ENCODE results near the gene CCDC146.
"Not testable (repeated sequence)": the region's sequence is repeated elsewhere in the genome, so short reads cannot be mapped to it uniquely, and the experiment has no call there.

Gene CCDC146

DNA sequence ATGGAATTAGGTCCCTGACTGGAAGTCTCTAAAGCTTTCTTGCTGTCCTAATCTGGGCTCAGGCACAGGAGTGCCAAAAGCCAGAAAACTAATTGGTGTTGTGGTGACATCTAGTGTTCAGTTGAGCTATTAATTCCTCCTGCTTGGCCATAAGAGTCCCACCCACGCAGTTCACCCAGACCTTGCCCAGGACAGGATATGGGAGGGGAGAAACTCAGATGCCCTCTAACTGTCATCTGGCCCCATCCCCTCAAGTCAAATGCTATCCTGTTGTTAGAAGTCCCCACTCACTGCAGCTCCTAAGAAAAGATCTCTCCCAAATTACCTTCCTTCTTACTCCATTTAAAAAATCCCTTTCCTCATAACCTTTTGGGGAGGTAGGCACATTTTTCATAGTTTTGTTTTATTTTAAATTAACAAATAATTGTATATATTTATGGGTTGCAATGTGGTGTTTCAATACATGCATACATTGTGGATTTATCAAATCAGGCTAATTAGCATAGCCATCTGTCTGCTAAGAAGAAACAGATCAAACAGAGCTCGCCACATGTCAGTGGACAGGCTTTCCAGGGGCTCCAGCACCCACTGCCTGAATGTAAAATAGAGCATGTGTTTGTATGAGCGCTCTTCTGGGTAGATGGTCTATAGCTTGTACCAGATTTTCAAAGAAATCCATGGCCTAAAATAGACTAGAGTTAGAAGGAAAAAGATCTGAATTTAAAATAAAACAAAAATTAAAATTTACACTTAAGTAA is 209.7 kb downstream of the CCDC146 start:
- peak; percentile 96 for DNase-seq (ENCODE audit: low spot score)

DNA sequence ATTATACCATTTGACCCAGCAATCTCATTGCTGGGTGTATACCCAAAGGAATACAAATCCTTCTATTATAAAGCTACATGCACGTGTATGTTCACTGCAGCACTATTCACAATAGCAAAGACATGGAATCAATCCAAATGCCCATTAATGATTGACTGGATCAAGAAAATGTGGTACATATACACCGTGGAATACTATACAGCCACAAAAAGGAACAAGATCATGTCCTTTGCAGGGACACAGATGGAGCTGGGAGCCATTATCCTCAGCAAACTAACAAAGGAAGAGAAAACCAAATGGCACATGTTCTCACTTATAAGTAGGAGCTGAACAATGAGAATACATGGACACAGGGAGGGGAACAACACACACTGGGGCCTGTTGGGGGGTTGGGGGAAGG is 211.6 kb downstream of the CCDC146 start:
- DNase-seq (ENCODE audit: low spot score) = not testable (repeated sequence)

DNA sequence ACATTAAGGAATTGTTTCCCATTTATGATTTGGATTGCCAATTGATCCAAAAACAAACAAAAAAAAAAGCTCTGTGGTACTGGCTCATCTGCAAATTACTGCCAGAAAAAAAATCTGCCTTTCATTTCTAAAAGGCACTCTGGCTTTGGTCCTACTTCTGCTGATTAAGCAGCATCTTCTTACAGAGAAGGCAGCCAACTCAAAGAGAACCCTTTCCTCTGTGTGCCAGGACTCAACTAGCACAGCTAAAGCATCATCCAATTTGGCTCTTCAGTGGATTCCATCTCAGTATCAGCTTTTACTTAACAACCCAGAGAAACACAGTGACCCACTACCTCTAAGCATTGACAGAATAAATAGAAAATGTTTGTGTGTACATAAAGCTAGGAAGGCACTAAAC is 213.2 kb downstream of the CCDC146 start:
- peak; percentile 54 for DNase-seq (ENCODE audit: low spot score)

DNA sequence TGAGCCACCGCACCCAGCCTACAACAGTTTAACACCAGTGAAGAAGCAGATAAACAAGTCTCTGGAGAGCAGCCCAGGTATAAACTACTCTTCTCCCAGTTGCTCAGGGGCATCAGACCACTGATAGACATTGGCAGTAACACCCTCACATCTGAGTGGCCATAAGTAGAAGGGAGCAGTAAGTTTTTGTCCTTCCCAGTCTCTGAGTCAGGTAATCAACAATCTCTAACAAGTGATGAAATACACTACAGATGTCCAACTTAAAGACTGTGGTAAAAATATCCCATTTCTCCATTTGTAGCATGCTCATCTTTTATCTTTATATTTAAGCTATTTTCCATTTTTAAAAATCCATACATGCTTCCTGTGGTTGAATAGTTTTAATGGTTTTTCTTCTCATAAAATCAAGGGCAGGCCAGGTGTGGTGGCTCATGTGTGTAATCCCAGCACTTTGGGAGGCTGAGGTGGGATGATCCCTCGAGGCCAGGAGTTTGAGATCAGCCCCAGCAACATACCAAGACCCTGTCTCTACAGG is 215.1 kb downstream of the CCDC146 start:
- DNase-seq (ENCODE audit: low spot score) = no peak

DNA sequence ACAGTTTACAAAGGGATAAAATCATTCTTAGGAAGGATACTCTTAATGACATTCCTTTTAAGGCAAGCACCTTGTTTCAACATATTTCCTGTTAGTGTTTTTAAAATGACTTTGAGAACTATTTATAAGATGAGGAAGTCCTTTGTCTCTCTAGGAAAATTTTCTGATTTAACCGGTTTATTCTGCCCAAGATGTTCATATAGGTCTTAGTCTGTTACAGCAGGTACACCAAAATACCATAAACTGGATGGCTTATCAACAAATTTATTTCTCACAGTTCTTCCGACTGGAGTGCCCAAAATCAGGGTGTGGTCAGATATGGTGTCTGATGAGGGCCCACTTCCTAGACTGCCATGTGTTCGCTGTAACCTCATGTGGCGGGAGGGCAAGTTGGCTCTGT is 215.8 kb downstream of the CCDC146 start:
- DNase-seq (ENCODE audit: low spot score) = peak; percentile 42

DNA sequence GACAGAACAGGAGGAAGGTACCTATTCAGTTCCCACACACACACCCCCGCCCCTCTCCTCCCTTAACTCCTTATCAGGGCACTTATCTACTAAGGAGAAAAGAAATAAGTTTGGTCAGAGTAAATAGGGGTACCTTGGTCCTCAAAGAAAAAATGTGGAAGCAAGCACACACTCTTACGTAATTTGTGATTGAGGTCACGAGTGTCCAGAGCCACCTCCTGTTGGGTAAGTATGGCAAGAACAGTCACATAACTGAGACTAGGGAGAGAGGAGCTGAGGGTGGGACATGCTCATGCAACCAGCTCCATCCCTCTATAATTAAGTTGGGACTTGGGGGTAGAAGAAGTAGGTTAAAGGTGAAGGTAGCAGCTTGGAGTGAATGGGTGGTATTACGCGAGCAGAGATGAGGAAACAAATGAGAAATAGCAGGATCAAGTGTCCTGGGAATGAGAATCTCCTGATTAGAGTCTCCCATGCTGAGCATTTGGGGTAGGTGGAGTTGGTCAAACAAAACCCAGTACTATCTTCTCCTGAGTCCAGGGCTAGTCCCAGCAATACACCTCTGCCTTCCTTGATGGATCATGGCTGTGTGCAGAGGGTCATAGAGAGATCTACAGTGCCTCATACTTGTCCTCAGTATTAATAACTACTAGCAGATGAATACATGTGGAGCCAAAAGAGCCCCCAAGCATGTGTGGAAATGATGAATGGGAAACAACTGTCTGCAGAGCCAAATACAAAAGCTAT is 216.6 kb downstream of the CCDC146 start:
- DNase-seq (ENCODE audit: low spot score) = no peak

DNA sequence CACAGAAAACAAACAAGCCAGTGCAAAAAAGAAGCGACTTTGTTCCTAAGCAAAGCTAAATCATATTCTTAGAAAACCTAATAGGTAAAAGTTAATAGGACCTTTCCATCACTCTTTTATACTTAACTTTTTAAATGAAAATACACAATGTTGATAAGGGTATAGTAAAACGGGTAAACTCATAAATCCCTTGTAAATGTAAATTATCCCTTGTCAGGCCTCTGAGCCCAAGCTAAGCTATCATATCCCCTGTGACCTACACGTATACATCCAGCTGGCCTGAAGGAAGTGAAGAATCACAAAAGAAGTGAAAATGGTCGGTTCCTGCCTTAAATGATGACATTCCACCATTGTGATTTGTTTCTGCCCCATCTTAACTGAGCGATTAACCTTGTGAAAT is 217.3 kb downstream of the CCDC146 start:
- no peak for DNase-seq (ENCODE audit: low spot score)

Measured in pons (tissue), 1 donor.